ENCODE data around the gene RASGEF1C. TPM values are rescaled to one million over a fixed set of nuclear protein-coding genes. Genes with fewer than 3 reads are reported as not detected.

RASGEF1C gene
- total RNA-seq, 2 donors from 2014 or later, result 0.09 to 3.1 TPM

DNA sequence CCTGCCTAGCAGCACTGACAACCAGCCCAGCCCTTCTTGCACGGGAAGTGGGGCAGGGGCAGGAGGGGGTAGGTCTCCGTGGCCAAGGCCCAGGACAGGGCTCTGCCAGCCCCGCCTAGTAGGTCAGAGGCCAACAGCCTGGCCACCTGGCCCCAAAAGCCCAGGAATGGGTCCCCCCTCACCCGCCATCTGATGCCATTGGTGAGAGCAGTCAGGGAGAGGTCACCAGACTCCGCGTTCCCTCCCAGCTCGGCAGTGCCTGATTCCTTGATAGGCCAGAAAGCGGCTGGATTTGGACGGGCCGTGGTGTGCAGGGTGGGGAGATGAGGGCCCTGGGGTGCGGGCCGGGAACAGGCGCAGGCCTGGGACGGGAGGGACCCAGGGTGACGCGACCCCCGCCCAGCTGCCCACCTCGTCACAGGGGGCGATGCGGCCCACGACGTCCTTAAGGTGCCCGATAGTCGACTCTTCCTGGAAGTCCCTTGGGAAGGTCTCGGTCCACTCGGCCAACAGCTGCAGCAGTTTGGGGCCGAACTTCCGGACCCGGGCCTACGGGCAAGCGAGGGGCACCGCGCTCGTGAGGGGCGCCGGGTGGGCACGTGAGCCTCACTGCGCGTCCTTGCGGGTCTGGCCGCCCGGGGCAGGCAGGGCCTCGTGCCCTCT is 72.9 kb downstream of the RASGEF1C start:
- DNase-seq (ENCODE audit: low spot score), result no peak
- H3K36me3 ChIP-seq, result no peaks in the 10 kb centered on the region
- peaks cover 8% of the 10 kb centered on the region for H3K27me3 ChIP-seq (replicated peaks; ENCODE audit: insufficient read depth)
- H3K9me3 ChIP-seq, result no peaks in the 10 kb centered on the region
- H3K4me3 ChIP-seq, result no peak overlapping the region
- intact Hi-C loops (cut with DNase I), result no loop called here
- 94% methylated on average over 43 of the region's 43 CpGs for WGBS
- H3K27ac ChIP-seq, result no peak overlapping the region
- TF ChIP-seq POLR2AphosphoS5 (IDR thresholded peaks at IDR 0.05), result no peak
- TF ChIP-seq, protein P1, sequence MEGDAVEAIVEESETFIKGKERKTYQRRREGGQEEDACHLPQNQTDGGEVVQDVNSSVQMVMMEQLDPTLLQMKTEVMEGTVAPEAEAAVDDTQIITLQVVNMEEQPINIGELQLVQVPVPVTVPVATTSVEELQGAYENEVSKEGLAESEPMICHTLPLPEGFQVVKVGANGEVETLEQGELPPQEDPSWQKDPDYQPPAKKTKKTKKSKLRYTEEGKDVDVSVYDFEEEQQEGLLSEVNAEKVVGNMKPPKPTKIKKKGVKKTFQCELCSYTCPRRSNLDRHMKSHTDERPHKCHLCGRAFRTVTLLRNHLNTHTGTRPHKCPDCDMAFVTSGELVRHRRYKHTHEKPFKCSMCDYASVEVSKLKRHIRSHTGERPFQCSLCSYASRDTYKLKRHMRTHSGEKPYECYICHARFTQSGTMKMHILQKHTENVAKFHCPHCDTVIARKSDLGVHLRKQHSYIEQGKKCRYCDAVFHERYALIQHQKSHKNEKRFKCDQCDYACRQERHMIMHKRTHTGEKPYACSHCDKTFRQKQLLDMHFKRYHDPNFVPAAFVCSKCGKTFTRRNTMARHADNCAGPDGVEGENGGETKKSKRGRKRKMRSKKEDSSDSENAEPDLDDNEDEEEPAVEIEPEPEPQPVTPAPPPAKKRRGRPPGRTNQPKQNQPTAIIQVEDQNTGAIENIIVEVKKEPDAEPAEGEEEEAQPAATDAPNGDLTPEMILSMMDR (IDR thresholded peaks at IDR 0.05), result no peak
- TF ChIP-seq POLR2A (IDR thresholded peaks at IDR 0.05), result no peak
- no peaks in the 10 kb centered on the region for H3K4me1 ChIP-seq (replicated peaks)

DNA sequence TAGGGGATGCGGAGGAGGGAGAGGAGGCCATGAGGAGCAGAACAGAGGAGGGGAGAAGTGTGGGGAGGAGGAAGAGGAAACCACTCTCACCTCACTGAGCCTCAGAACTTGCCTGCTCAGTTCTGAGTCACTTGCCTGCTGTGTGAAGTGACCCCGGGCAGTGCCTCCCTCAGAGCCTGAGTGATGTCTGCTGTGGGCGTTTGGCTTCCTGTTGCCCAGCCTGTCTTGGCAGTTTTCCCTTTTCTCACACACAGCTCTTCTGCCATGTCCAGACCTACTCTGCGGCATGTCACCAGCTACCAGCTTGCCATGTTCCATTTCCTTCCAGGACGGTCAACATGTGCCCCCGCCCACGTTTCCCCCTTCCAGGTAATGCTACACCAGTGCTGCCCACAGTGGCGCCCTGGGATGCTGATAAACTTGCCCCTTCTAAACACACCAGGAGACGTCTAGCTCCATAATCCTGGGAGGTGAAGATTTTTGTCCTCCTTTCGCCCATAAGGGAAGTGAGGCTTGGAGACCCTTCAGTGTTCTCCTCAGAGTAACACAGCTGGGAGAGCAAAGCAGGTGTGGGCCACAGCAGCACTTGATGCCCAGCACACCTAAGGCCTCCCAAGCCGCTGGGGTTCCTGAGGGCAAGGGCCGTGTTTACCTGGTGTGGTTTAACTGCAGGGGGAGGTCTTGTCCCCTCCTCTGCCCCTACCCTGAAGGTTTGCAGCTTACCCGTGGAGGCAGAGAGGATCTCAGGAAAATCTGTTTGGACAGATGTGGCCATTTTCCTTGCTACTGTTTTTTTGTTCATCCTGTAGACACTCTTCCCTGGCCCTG is 73.7 kb downstream of the RASGEF1C start:
- Histone ChIP-seq H3K27ac (no peak overlapping the region), H3K4me3 (no peak overlapping the region), H3K4me1 (replicated peaks) (no peaks in the 10 kb centered on the region), H3K9me3 (no peaks in the 10 kb centered on the region), H3K36me3 (no peaks in the 10 kb centered on the region), H3K27me3 (replicated peaks; ENCODE audit: insufficient read depth) (peaks cover 4% of the 10 kb centered on the region)
- WGBS, result 60% methylated on average over 12 of the region's 13 CpGs
- DNase-seq (ENCODE audit: low spot score), result no peak
- TF ChIP-seq, protein P1 (IDR thresholded peaks at IDR 0.05), result no peak
- TF ChIP-seq POLR2AphosphoS5 (IDR thresholded peaks at IDR 0.05) (no peak), POLR2A (IDR thresholded peaks at IDR 0.05) (no peak)
- intact Hi-C loops (cut with DNase I), result no loop called here

DNA sequence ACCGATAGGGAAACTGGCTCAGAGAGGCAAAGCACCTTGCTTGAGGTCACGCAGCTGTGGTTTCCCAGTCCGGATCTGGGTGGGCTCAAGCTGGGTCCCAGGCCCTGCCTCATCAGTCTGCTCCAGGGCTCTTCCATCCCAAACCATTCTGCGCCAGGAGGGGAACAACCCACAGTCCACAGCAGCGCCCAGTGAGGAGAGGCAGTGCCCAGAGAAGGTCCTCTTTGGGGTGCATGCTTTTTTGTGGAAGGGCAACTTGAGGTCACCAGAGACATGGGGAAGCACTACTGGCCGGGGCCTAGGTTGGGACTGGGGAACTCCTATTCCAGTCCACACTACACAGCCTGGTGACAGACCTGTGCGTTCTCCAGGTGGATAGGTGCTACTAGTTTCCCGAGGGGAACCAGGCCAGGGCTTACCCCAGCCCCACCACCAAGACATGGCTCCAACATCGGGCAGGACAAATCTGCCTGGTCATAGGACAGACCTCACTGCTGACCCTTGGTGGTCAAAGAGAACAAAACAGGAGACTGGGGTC is 75.0 kb downstream of the RASGEF1C start:
- no peaks in the 10 kb centered on the region for H3K9me3 ChIP-seq
- H3K36me3 ChIP-seq, result no peaks in the 10 kb centered on the region
- no peaks in the 10 kb centered on the region for H3K27me3 ChIP-seq (replicated peaks; ENCODE audit: insufficient read depth)
- TF ChIP-seq POLR2A (IDR thresholded peaks at IDR 0.05) (no peak), POLR2AphosphoS5 (IDR thresholded peaks at IDR 0.05) (no peak)
- TF ChIP-seq, protein P1 (IDR thresholded peaks at IDR 0.05), result no peak
- DNase-seq (ENCODE audit: low spot score), result no peak
- WGBS, result 83% methylated on average over 9 of the region's 9 CpGs
- H3K27ac ChIP-seq, result no peak overlapping the region
- H3K4me3 ChIP-seq, result no peak overlapping the region
- no peaks in the 10 kb centered on the region for H3K4me1 ChIP-seq (replicated peaks)
- intact Hi-C loops (cut with DNase I), result no loop called here

DNA sequence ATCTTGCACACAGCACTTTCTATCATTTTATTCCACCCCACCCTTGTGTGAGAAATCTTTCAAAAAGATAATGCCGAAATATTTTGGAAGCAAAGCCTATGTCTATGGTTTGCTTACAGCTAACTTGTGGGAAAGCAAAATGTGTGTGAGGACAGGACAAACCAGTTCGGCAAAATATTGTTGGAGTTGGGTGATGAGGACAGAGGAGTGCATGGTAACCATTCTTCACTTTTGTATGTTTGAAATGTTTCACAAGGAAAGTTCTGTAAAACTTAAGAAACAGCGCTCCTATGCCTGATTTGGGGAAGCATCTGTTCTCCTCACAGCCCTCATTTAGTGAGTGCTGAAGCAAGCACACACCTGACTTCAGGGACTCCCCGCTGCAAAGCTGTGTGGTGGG is 75.5 kb downstream of the RASGEF1C start:
- Histone ChIP-seq H3K4me1 (replicated peaks) (no peaks in the 10 kb centered on the region), H3K27ac (no peak overlapping the region), H3K9me3 (no peaks in the 10 kb centered on the region), H3K36me3 (no peaks in the 10 kb centered on the region), H3K27me3 (replicated peaks; ENCODE audit: insufficient read depth) (no peaks in the 10 kb centered on the region), H3K4me3 (no peak overlapping the region)
- intact Hi-C loops (cut with DNase I), result no loop called here
- no peak for DNase-seq (ENCODE audit: low spot score)
- WGBS, result 49% methylated on average over 4 of the region's 4 CpGs
- TF ChIP-seq POLR2A (IDR thresholded peaks at IDR 0.05) (no peak), POLR2AphosphoS5 (IDR thresholded peaks at IDR 0.05) (no peak)
- TF ChIP-seq, protein P1 (IDR thresholded peaks at IDR 0.05), result no peak

Data from prostate gland (tissue), 2 donors.